ENCODE results near the gene NDOR1.
A peak's percentile ranks its signal among the peaks of the same experiment; 100 is the strongest.

NDOR1 gene

GRCh38 chr9:137233143-137233980 is 27.9 kb downstream of the NDOR1 start:
- no peak overlapping the region for H3K4me2 ChIP-seq (ENCODE audit: low read length)
- H3K4me1 ChIP-seq = peaks cover 14% of the 10 kb centered on the region
- TF ChIP-seq, protein P1, sequence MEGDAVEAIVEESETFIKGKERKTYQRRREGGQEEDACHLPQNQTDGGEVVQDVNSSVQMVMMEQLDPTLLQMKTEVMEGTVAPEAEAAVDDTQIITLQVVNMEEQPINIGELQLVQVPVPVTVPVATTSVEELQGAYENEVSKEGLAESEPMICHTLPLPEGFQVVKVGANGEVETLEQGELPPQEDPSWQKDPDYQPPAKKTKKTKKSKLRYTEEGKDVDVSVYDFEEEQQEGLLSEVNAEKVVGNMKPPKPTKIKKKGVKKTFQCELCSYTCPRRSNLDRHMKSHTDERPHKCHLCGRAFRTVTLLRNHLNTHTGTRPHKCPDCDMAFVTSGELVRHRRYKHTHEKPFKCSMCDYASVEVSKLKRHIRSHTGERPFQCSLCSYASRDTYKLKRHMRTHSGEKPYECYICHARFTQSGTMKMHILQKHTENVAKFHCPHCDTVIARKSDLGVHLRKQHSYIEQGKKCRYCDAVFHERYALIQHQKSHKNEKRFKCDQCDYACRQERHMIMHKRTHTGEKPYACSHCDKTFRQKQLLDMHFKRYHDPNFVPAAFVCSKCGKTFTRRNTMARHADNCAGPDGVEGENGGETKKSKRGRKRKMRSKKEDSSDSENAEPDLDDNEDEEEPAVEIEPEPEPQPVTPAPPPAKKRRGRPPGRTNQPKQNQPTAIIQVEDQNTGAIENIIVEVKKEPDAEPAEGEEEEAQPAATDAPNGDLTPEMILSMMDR (IDR thresholded peaks at IDR 0.05) = no peak
- H3K27me3 ChIP-seq (ENCODE audit: control insufficient read depth, insufficient read depth, low read length) = no peaks in the 10 kb centered on the region
- no peak overlapping the region for H2AFZ ChIP-seq
- H3K27ac ChIP-seq = no peak overlapping the region
- no peaks in the 10 kb centered on the region for H3K9me3 ChIP-seq (ENCODE audit: control insufficient read depth, low read length)
- no peaks in the 10 kb centered on the region for H3K36me3 ChIP-seq (ENCODE audit: control insufficient read depth, insufficient read depth, low read length)
- H3K9ac ChIP-seq = no peak overlapping the region
- H3K4me3 ChIP-seq (ENCODE audit: low read depth, low read length) = no peak overlapping the region
- no peaks in the 10 kb centered on the region for H3K79me2 ChIP-seq

- TF ChIP-seq, protein P1 (IDR thresholded peaks at IDR 0.05) = no peak
- H3K4me2 ChIP-seq (ENCODE audit: low read length) = no peak overlapping the region
- peaks cover 14% of the 10 kb centered on the region for H3K4me1 ChIP-seq
- H2AFZ ChIP-seq = no peak overlapping the region
- H3K4me3 ChIP-seq (ENCODE audit: low read depth, low read length) = no peak overlapping the region
- H3K36me3 ChIP-seq (ENCODE audit: control insufficient read depth, insufficient read depth, low read length) = no peaks in the 10 kb centered on the region
- no peaks in the 10 kb centered on the region for H3K27me3 ChIP-seq (ENCODE audit: control insufficient read depth, insufficient read depth, low read length)
- H3K79me2 ChIP-seq = no peaks in the 10 kb centered on the region
- H3K9me3 ChIP-seq (ENCODE audit: control insufficient read depth, low read length) = no peaks in the 10 kb centered on the region
- H3K9ac ChIP-seq = no peak overlapping the region
- no peak overlapping the region for H3K27ac ChIP-seq
Observed at GRCh38 chr9:137234055-137234697, 28.7 kb downstream of the NDOR1 start.

GRCh38 chr9:137234758-137235423 is 29.4 kb downstream of the NDOR1 start:
- no peaks in the 10 kb centered on the region for H3K79me2 ChIP-seq
- TF ChIP-seq, protein P1 (IDR thresholded peaks at IDR 0.05) = no peak
- H3K4me3 ChIP-seq (ENCODE audit: low read depth, low read length) = no peak overlapping the region
- no peaks in the 10 kb centered on the region for H3K27me3 ChIP-seq (ENCODE audit: control insufficient read depth, insufficient read depth, low read length)
- H3K9ac ChIP-seq = no peak overlapping the region
- peaks cover 14% of the 10 kb centered on the region for H3K4me1 ChIP-seq
- no peaks in the 10 kb centered on the region for H3K36me3 ChIP-seq (ENCODE audit: control insufficient read depth, insufficient read depth, low read length)
- H2AFZ ChIP-seq = no peak overlapping the region
- no peak overlapping the region for H3K4me2 ChIP-seq (ENCODE audit: low read length)
- H3K9me3 ChIP-seq (ENCODE audit: control insufficient read depth, low read length) = no peaks in the 10 kb centered on the region
- no peak overlapping the region for H3K27ac ChIP-seq

DNA sequence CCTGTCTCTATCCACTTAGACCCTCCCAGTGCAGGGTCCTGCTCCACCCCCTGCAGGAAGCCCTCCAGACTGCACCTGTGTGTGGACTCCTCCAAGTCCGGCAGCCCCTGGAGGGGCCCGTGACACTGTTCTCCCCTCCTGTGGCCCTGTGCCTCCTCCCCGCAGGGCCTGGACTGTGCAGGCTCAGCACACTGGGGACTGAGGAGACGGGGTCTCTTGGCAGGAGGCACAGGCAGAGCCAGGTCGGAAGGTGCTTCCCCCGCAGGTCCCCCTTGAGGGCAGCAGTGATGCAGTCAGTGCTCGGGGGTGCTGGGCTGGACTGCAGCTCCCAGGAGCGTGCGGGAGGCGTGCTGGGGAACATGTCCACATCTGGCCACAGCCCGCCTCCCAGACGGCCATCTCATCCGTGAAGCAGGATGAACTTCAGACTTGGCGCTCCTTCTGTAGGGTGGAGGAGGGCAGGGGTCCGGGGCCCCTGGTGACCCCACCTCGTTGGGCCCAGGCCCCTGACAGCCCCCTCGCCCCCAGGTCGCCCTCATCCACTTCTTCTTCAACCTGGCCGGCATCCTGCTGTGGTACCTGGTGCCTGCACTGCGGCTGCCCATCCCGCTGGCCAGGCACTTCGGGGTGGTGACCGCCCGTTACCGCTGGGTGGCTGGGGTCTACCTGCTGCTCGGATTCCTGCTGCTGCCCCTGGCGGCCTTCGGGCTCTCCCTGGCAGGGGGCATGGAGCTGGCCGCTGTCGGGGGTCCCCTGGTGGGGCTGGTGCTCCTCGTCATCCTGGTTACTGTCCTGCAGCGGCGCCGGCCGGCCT is 30.1 kb downstream of the NDOR1 start:
- H3K27ac ChIP-seq = no peak overlapping the region
- H2AFZ ChIP-seq = peak overlapping the region; percentile 78
- H3K9me3 ChIP-seq (ENCODE audit: control insufficient read depth, low read length) = no peaks in the 10 kb centered on the region
- no peaks in the 10 kb centered on the region for H3K79me2 ChIP-seq
- H3K9ac ChIP-seq = no peak overlapping the region
- peak overlapping the region; percentile 45 for H3K4me2 ChIP-seq (ENCODE audit: low read length)
- no peaks in the 10 kb centered on the region for H3K27me3 ChIP-seq (ENCODE audit: control insufficient read depth, insufficient read depth, low read length)
- H3K4me3 ChIP-seq (ENCODE audit: low read depth, low read length) = no peak overlapping the region
- TF ChIP-seq, protein P1 (IDR thresholded peaks at IDR 0.05) = no peak
- H3K36me3 ChIP-seq (ENCODE audit: control insufficient read depth, insufficient read depth, low read length) = no peaks in the 10 kb centered on the region
- H3K4me1 ChIP-seq = peaks cover 14% of the 10 kb centered on the region
